Astrocyte of the spinal cord (primary cell): Measurements from ENCODE around the gene TRIM46.

ENCODE experiments used
- DNase-seq: peaks from one replicate; pipeline ENCODE4 v3.0.0; 2011; ENCODE audit warnings: low read depth, low spot score
- H3K4me3 ChIP-seq: 2 replicates; pipeline ENCODE4 v1.5.1; 2011; ENCODE audit warnings: low read depth, mild to moderate bottlenecking, low read length, moderate library complexity
- CTCF ChIP-seq: IDR thresholded peaks from 2 replicates; pipeline ENCODE4 v1.5.1; 2012; ENCODE audit warnings: low read depth, mild to moderate bottlenecking, low read length, inconsistent platforms
- in situ Hi-C: cut with HindIII; loops from 2 replicates; pipeline ENCODE4 v1.10.0; 2017; ENCODE audit warnings: low sequenced_read_pairs

The TRIM46 gene

GRCh38 chr1:155133799-155134281 lies 39.8 kb upstream of the TRIM46 start:
- in situ Hi-C loops = no loop called here
- no peak overlapping the region for H3K4me3 ChIP-seq
- TF ChIP-seq CTCF = no peak

GRCh38 chr1:155134322-155134721 lies 39.3 kb upstream of the TRIM46 start:
- in situ Hi-C loops = no loop called here
- DNase-seq = no peak
- no peak for TF ChIP-seq CTCF
- H3K4me3 ChIP-seq = no peak overlapping the region

More at GRCh38 chr1:155133799-155134281, 39.8 kb upstream of the TRIM46 start:
- DNase-seq = no peak

- peak overlapping the region; percentile 83 for H3K4me3 ChIP-seq
- in situ Hi-C loops = no loop called here
- TF ChIP-seq CTCF = no peak
- peak; percentile 95 for DNase-seq
These were observed 38.7 kb upstream of the TRIM46 start for GRCh38 chr1:155134880-155135414.

- in situ Hi-C loops = no loop called here
- DNase-seq = peak; percentile 95
- H3K4me3 ChIP-seq = peak within 1 kb of the TSS; percentile 83
- no peak for TF ChIP-seq CTCF
These were observed 38.1 kb upstream of the TRIM46 start, which contains the start of gene SLC50A1 for GRCh38 chr1:155135415-155136028. Gene SLC50A1 (plus strand): TSS chr1:155135852. CDS start chr1:155135912, 60 bp downstream.

- peak overlapping the region; percentile 21 for H3K4me3 ChIP-seq
- in situ Hi-C loops = no loop called here
- TF ChIP-seq CTCF = no peak
- no peak for DNase-seq
These were observed 36.9 kb upstream of the TRIM46 start for GRCh38 chr1:155136748-155137147.

GRCh38 chr1:155137154-155137949 lies 36.3 kb upstream of the TRIM46 start:
- no peak for TF ChIP-seq CTCF
- in situ Hi-C loops = no loop called here
- H3K4me3 ChIP-seq = no peak overlapping the region
- no peak for DNase-seq
